HEK293T (cell line): ENCODE results near the gene SYT17.

ENCODE experiments used
- CTCF ChIA-PET: fragments of 350-600 bp; formaldehyde crosslinking; extraction: SDS; loops from one replicate; lab custom pipeline; 2021; ENCODE audit warnings: antibody characterized with exemption, inconsistent platforms; lab: Yijun Ruan, JAX
- POLR2A ChIA-PET: fragments of 350-600 bp; formaldehyde crosslinking; extraction: SDS; loops from one replicate; lab custom pipeline; 2020; ENCODE audit warnings: antibody characterized with exemption, inconsistent platforms; lab: Yijun Ruan, JAX
- DNase-seq: peaks from one replicate; pipeline ENCODE4 v3.0.0; 2012; ENCODE audit warnings: mixed read lengths; ENCODE audit errors: extremely low spot score
- ARNT ChIP-seq: fragments of 450-650 bp; IDR thresholded peaks from 2 replicates; pipeline ENCODE4 v1.6.1; 2017; ENCODE audit warnings: mild to moderate bottlenecking
- BHLHE40 ChIP-seq: fragments of 450-650 bp; IDR thresholded peaks from 2 replicates; pipeline ENCODE4 v1.6.1; 2016; ENCODE audit warnings: mild to moderate bottlenecking, moderate library complexity, borderline replicate concordance
- CTBP1 ChIP-seq: fragments of 450-650 bp; IDR thresholded peaks from 2 replicates; pipeline ENCODE4 v1.6.1; 2016; ENCODE audit warnings: borderline replicate concordance
- ELF4 ChIP-seq: fragments of 450-650 bp; IDR thresholded peaks from 2 replicates; pipeline ENCODE4 v1.6.1; 2017; ENCODE audit warnings: antibody characterized with exemption
- FOXA1 ChIP-seq: fragments of 450-650 bp; IDR thresholded peaks from 2 replicates; pipeline ENCODE4 v1.6.1; 2016; ENCODE audit warnings: mild to moderate bottlenecking
- FOXK2 ChIP-seq: fragments of 450-650 bp; IDR thresholded peaks from 2 replicates; pipeline ENCODE4 v1.6.1; 2016; ENCODE audit warnings: mild to moderate bottlenecking
- FOXM1 ChIP-seq: fragments of 450-650 bp; IDR thresholded peaks from 2 replicates; pipeline ENCODE4 v1.6.1; 2017; ENCODE audit warnings: mild to moderate bottlenecking, borderline replicate concordance
- HDGF ChIP-seq: fragments of 450-650 bp; IDR thresholded peaks from 2 replicates; pipeline ENCODE4 v1.6.1; 2017; ENCODE audit warnings: antibody characterized with exemption, borderline replicate concordance
- L3MBTL2 ChIP-seq: fragments of 450-650 bp; conservative IDR thresholded peaks from 2 replicates; pipeline ENCODE4 v1.6.1; 2016; ENCODE audit warnings: mild to moderate bottlenecking
- LEF1 ChIP-seq: fragments of 450-650 bp; IDR thresholded peaks from 2 replicates; pipeline ENCODE4 v1.6.1; 2017; ENCODE audit warnings: mild to moderate bottlenecking, borderline replicate concordance
- NFRKB ChIP-seq: fragments of 450-650 bp; IDR thresholded peaks from 2 replicates; pipeline ENCODE4 v1.6.1; 2016; ENCODE audit warnings: mild to moderate bottlenecking, moderate library complexity
- SP1 ChIP-seq: fragments of 450-650 bp; IDR thresholded peaks from 2 replicates; pipeline ENCODE4 v1.6.1; 2017
- SUZ12 ChIP-seq: fragments of 450-650 bp; IDR thresholded peaks from 2 replicates; pipeline ENCODE4 v1.6.1; 2016; ENCODE audit warnings: mild to moderate bottlenecking
- TARDBP ChIP-seq: fragments of 450-650 bp; IDR thresholded peaks from 2 replicates; pipeline ENCODE4 v1.6.1; 2016
- ZNF384 ChIP-seq: fragments of 450-650 bp; IDR thresholded peaks from 2 replicates; pipeline ENCODE4 v1.6.1; 2016
- TF ChIP-seq, protein P1 (sequence below): fragments of 450-650 bp; IDR thresholded peaks from 2 replicates; pipeline ENCODE4 v1.6.1; 2016

Gene SYT17

DNA sequence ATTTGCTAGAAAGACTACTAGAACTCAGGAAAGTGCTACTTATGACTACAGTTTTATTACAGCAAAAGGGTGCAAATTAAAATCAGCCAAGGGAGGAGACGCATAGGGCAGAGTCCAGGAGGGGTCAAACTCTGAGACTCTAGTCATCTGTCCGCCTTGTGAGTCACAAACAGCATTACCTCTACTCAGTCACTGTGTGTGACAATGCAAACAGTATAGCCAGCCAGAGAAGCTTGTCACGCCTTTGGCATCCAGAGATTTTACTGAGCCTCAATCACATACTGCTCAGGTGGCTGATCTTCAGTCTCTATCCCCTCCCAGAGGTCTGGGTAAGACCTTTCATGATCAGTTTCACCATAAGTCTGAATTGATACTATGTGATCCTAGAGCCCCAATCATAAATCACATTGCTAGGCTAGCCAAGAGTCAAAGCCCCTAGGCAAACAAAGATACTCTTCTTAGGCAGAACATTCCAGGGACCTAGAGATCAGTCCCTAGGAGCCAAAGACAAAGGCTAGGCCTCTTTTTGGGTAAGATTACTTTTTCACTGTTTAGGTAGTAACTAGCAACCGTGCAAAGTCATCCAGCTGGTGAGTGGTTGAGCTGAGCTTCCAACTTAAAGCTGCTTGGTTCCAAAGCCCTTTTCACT is 68.6 kb downstream of the SYT17 start:
- DNase-seq = no peak
- ChIA-PET POLR2A (no interaction called here), CTCF (no interaction called here)
- no peak for TF ChIP-seq TARDBP
- TF ChIP-seq FOXM1 = no peak
- no peak for TF ChIP-seq FOXA1
- TF ChIP-seq HDGF = no peak
- no peak for TF ChIP-seq ZNF384
- TF ChIP-seq ARNT = no peak
- no peak for TF ChIP-seq CTBP1
- no peak for TF ChIP-seq NFRKB
- TF ChIP-seq, protein P1, sequence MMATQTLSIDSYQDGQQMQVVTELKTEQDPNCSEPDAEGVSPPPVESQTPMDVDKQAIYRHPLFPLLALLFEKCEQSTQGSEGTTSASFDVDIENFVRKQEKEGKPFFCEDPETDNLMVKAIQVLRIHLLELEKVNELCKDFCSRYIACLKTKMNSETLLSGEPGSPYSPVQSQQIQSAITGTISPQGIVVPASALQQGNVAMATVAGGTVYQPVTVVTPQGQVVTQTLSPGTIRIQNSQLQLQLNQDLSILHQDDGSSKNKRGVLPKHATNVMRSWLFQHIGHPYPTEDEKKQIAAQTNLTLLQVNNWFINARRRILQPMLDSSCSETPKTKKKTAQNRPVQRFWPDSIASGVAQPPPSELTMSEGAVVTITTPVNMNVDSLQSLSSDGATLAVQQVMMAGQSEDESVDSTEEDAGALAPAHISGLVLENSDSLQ = no peak
- no peak for TF ChIP-seq SUZ12

DNA sequence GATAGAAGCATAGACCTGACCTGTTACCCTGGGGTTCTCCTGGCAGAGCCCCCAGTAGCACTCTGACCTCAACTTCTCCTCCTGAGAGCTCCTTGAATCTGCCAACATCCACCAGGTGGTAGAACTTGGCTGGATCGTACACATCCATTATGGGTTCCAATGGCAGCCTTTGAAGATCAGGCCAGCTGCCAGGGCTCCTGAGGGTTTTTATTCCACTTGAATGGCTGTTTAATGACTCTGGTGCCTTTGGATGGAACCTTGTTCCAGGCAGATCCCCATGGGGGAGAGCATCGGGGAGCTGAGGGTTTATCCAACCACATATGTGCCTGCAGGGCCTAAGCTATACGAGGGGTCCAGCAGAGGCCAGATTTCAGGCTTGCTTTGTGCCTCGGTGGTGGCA is 70.4 kb downstream of the SYT17 start:
- POLR2A ChIA-PET = no interaction called here
- TF ChIP-seq L3MBTL2 = no peak
- TF ChIP-seq TARDBP = no peak
- no peak for TF ChIP-seq NFRKB
- TF ChIP-seq HDGF = no peak
- TF ChIP-seq ARNT = no peak
- TF ChIP-seq FOXK2 = no peak
- TF ChIP-seq FOXM1 = no peak
- TF ChIP-seq SUZ12 = no peak
- TF ChIP-seq CTBP1 = no peak
- TF ChIP-seq BHLHE40 = no peak
- TF ChIP-seq, protein P1 = no peak
- TF ChIP-seq ZNF384 = no peak
- CTCF ChIA-PET = no interaction called here
- no peak for DNase-seq

DNA sequence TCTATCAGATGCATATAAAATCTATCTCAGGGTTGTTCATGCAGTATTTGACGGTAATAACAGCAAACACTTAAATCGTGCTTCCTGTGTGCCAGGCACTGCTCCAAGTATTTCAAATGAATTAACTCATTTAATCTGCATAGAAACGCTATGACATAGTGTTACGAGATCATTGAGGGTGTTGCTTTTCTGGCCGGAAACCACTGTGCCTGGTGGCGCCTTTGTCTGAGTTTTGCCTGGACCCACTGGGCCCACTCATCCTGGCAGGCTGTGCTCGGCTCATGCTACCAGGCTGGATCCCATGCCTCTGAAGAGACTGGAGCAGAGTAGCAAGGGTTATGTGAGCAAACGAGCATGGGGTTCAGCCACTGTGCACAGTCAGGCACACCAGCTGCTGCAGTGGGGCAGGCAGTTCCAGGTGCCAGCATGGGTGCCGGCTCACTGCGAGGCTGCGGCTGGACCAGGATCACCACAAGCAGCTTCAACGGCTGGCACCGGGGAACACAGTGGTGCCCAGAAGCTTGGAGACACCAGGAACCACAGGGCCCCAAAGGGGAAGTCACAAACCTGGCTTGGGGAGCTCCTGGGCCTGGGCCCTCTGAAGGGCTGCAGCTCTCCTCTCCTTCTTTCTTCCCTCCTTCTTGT is 71.6 kb downstream of the SYT17 start:
- no peak for TF ChIP-seq NFRKB
- no peak for TF ChIP-seq BHLHE40
- no peak for TF ChIP-seq SUZ12
- POLR2A ChIA-PET = no interaction called here
- DNase-seq = no peak
- CTCF ChIA-PET = interaction anchor here (0.8 kb wide), 1 partner anchor 62 kb away, joined by 3 read pairs; no protein-coding TSS in a partner anchor

DNA sequence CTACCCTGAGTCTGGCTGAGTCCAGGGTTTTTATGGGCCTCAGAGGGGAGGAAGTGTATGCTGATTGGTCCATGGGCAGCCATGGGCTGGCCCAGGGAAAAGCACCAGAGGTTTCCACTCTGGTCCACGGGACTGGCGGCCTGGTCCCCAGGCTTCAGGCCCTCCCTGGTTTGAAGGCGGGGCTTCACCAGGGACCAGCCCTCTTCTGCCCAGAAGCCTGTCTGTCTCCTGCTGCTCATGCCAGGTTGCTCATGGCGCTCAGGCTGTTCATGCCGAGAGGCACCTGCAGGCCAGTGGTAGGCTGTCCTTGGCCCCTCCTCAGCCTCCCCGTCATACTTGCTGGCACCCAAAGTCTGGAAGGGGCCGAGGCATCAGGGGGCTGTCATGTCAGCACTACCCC is 72.5 kb downstream of the SYT17 start:
- TF ChIP-seq CTBP1 = no peak
- no peak for TF ChIP-seq HDGF
- TF ChIP-seq, protein P1 = no peak
- no peak for TF ChIP-seq NFRKB
- TF ChIP-seq ELF4 = no peak
- no peak for TF ChIP-seq FOXK2
- TF ChIP-seq FOXA1 = no peak
- TF ChIP-seq ARNT = no peak
- TF ChIP-seq LEF1 = no peak
- no peak for TF ChIP-seq SP1
- ChIA-PET POLR2A (no interaction called here), CTCF (no interaction called here)
- DNase-seq = no peak

DNA sequence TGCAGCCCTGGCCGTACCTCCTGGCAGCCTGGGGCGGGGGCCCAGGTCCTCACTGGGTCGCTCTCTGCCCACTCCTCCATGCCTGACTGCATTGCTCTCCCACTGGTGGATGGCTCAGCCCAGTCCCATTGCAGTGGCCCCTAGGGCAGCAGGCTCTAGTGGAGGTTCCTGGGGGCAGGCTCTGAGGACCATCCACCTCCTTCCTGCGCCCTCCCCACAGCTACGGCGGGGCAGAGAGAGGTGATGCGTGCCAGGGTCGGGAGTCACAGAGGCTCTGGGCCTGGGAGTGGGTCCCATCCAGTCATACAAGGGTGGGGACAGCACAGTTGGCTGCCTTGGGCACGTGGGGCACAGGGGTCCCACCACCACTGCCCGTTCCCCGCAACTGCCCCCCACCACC is 73.5 kb downstream of the SYT17 start:
- TF ChIP-seq, protein P1 = no peak
- TF ChIP-seq CTBP1 (no peak), TARDBP (no peak), SUZ12 (no peak), ELF4 (no peak), L3MBTL2 (no peak), LEF1 (no peak), ZNF384 (no peak), SP1 (no peak), BHLHE40 (no peak)
- CTCF ChIA-PET = no interaction called here
- DNase-seq = no peak
- POLR2A ChIA-PET = no interaction called here

DNA sequence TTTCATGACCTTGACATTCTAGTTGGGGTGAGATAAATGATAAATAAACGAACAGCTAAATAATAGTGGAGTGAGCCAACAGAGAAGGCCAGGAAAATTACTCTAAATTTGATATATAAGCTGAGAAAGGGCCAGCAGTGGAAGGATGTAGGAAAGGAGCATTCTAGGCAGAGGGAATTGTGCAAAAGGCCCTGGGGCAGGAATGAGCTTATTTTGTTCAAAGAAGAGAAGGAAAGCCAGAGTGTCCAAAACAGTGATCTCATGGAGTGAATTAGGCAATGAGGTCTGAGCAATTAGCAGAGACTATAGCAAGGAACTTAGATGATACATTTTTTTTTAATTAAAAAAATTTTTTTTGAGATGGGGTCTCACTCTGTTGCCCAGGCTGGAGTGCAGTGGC is 74.1 kb downstream of the SYT17 start:
- no peak for TF ChIP-seq SUZ12
- TF ChIP-seq ZNF384 = no peak
- no peak for TF ChIP-seq L3MBTL2
- TF ChIP-seq ELF4 = no peak
- no peak for TF ChIP-seq LEF1
- no peak for TF ChIP-seq ARNT
- TF ChIP-seq FOXM1 = no peak
- TF ChIP-seq CTBP1 = no peak
- TF ChIP-seq FOXA1 = no peak
- TF ChIP-seq HDGF = no peak
- TF ChIP-seq FOXK2 = no peak
- TF ChIP-seq SP1 = no peak
- TF ChIP-seq, protein P1 = no peak
- no peak for TF ChIP-seq BHLHE40
- TF ChIP-seq TARDBP = no peak
- TF ChIP-seq NFRKB = no peak
- ChIA-PET CTCF (no interaction called here), POLR2A (no interaction called here)
- no peak for DNase-seq
